ENCODE data around the gene EPHB3.

DNA sequence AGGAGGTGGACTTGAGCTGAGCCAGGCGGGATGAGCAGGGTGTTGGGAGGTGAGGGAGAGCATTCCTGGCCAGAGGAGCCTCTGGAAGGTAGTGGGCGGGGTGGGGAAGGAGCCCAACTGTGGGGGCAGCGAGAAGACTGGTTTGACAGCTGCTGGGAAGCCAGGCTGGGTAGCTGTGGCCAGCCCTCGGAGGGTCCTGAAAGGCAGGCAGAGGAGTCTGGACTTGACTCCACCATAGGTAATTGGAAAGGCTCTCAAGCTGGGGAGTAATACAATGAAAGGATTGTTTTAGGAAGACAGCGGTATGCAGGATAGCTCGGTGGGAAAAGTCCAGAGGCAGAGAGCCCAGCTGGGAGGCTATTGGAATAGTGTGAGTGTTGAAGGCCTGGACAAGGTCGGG, 17.2 kb downstream of the EPHB3 start:
- TF ChIP-seq POLR2AphosphoS5 (IDR thresholded peaks at IDR 0.05; ENCODE audit: low read depth, low read length), result no peak
- TF ChIP-seq, protein P1, sequence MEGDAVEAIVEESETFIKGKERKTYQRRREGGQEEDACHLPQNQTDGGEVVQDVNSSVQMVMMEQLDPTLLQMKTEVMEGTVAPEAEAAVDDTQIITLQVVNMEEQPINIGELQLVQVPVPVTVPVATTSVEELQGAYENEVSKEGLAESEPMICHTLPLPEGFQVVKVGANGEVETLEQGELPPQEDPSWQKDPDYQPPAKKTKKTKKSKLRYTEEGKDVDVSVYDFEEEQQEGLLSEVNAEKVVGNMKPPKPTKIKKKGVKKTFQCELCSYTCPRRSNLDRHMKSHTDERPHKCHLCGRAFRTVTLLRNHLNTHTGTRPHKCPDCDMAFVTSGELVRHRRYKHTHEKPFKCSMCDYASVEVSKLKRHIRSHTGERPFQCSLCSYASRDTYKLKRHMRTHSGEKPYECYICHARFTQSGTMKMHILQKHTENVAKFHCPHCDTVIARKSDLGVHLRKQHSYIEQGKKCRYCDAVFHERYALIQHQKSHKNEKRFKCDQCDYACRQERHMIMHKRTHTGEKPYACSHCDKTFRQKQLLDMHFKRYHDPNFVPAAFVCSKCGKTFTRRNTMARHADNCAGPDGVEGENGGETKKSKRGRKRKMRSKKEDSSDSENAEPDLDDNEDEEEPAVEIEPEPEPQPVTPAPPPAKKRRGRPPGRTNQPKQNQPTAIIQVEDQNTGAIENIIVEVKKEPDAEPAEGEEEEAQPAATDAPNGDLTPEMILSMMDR (IDR thresholded peaks at IDR 0.05), result no peak
- TF ChIP-seq GATA2 (CRISPR knock-in tag; IDR thresholded peaks at IDR 0.05), result no peak
- no peak for TF ChIP-seq TEAD4 (IDR thresholded peaks at IDR 0.05; ENCODE audit: borderline replicate concordance, insufficient read depth)
- no peak for TF ChIP-seq EZH2phosphoT487 (IDR thresholded peaks at IDR 0.05; ENCODE audit: borderline replicate concordance, low read depth)
- TF ChIP-seq, protein P2, sequence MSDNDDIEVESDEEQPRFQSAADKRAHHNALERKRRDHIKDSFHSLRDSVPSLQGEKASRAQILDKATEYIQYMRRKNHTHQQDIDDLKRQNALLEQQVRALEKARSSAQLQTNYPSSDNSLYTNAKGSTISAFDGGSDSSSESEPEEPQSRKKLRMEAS (IDR thresholded peaks at IDR 0.05; ENCODE audit: low read depth), result no peak
- no peak for TF ChIP-seq FOSL2 (IDR thresholded peaks at IDR 0.05; ENCODE audit: borderline replicate concordance, low read depth)
- no peak for TF ChIP-seq MXI1 (IDR thresholded peaks at IDR 0.05; ENCODE audit: low read depth, low read length)

Measured in SK-N-SH (cell line).